HEK293 (cell line): ENCODE results near the gene ZMYND12.

Experiments
- CTCF ChIA-PET: fragments of 350-600 bp; formaldehyde crosslinking; extraction: SDS; loops from one replicate; lab custom pipeline; 2021; ENCODE audit warnings: antibody characterized with exemption; lab: Yijun Ruan, JAX
- POLR2A ChIA-PET: fragments of 300-600 bp; formaldehyde crosslinking; extraction: SDS; loops from one replicate; lab custom pipeline; 2020; ENCODE audit warnings: antibody characterized with exemption, inconsistent platforms; lab: Yijun Ruan, JAX
- H3K27ac ChIP-seq: fragments of 200-500 bp; sonication (Bioruptor generic); 2 replicates; pipeline ENCODE4 v1.5.1; 2014; ENCODE audit warnings: low read depth, low read length, control low read depth, inconsistent platforms; ENCODE audit errors: extremely low read depth
- H3K36me3 ChIP-seq, 2 experiments: fragments of 200-500 bp in 1 of 2; sonication (Bioruptor generic) in 1 of 2; 1 replicate in 1 of 2; 2 replicates in 1 of 2; pipeline ENCODE4 v1.5.1; 2014 to 2017; ENCODE audit warnings: inconsistent platforms in 2 of 2, low read length in 2 of 2; ENCODE audit not compliant: control insufficient read depth in 2 of 2, insufficient read depth in 1 of 2
- H3K4me1 ChIP-seq: fragments of 200-500 bp; sonication (Bioruptor generic); 2 replicates; pipeline ENCODE4 v1.5.1; 2014; ENCODE audit warnings: mild to moderate bottlenecking, low read length, inconsistent platforms; ENCODE audit not compliant: control insufficient read depth, insufficient read depth
- H3K4me3 ChIP-seq: 2 replicates; pipeline ENCODE4 v1.5.1; 2011; ENCODE audit warnings: low read depth, mild to moderate bottlenecking, control low read depth, low read length, moderate library complexity
- H3K9me3 ChIP-seq: fragments of 200-500 bp; sonication (Bioruptor generic); 2 replicates; pipeline ENCODE4 v1.5.1; 2014; ENCODE audit warnings: low read depth, low read length, inconsistent platforms; ENCODE audit not compliant: control insufficient read depth, insufficient read depth
- BCL6B ChIP-seq: fragments of 450-650 bp; formaldehyde crosslinking; IDR thresholded peaks from 2 replicates; pipeline ENCODE4 v1.5.1; 2017; ENCODE audit warnings: missing biosample characterization, missing genetic modification characterization
- FEZF1 ChIP-seq: fragments of 450-650 bp; formaldehyde crosslinking; IDR thresholded peaks from 2 replicates; pipeline ENCODE4 v1.5.1; 2016; ENCODE audit warnings: missing biosample characterization, missing genetic modification characterization
- HOXA7 ChIP-seq: sonication (generic); formaldehyde crosslinking; IDR thresholded peaks from 2 replicates; pipeline ENCODE4 v1.8.1; 2022; ENCODE audit warnings: missing genetic modification reagents, borderline replicate concordance
- SP3 ChIP-seq: fragments of 450-650 bp; formaldehyde crosslinking; IDR thresholded peaks from 2 replicates; pipeline ENCODE4 v1.5.1; 2016; ENCODE audit warnings: missing biosample characterization, missing genetic modification characterization
- TRIM28 ChIP-seq: IDR thresholded peaks from 2 replicates; pipeline ENCODE4 v1.6.1; 2011; ENCODE audit warnings: low read length, control low read depth, borderline replicate concordance
- WT1 ChIP-seq: fragments of 450-650 bp; formaldehyde crosslinking; IDR thresholded peaks from 2 replicates; pipeline ENCODE4 v1.5.1; 2016; ENCODE audit warnings: missing biosample characterization, missing genetic modification characterization
- YY2 ChIP-seq: fragments of 450-650 bp; formaldehyde crosslinking; IDR thresholded peaks from 2 replicates; pipeline ENCODE4 v1.5.1; 2016; ENCODE audit warnings: missing biosample characterization, missing genetic modification characterization
- ZBTB6 ChIP-seq: fragments of 450-650 bp; formaldehyde crosslinking; IDR thresholded peaks from 2 replicates; pipeline ENCODE4 v1.5.1; 2017; ENCODE audit warnings: missing biosample characterization, missing genetic modification characterization
- ZFP41 ChIP-seq: fragments of 450-650 bp; formaldehyde crosslinking; IDR thresholded peaks from 2 replicates; pipeline ENCODE4 v1.5.1; 2016; ENCODE audit warnings: missing biosample characterization, missing genetic modification characterization, borderline replicate concordance
- ZNF10 ChIP-seq: fragments of 450-650 bp; formaldehyde crosslinking; IDR thresholded peaks from 2 replicates; pipeline ENCODE4 v1.5.1; 2017; ENCODE audit warnings: missing biosample characterization, missing genetic modification characterization
- ZNF19 ChIP-seq: fragments of 450-650 bp; formaldehyde crosslinking; IDR thresholded peaks from 2 replicates; pipeline ENCODE4; 2016; ENCODE audit warnings: missing biosample characterization, missing genetic modification characterization, low read depth
- ZNF221 ChIP-seq: fragments of 450-650 bp; formaldehyde crosslinking; IDR thresholded peaks from 2 replicates; pipeline ENCODE4 v1.5.1; 2017; ENCODE audit warnings: missing biosample characterization, missing genetic modification characterization, borderline replicate concordance
- ZNF248 ChIP-seq: fragments of 450-650 bp; formaldehyde crosslinking; IDR thresholded peaks from 2 replicates; pipeline ENCODE4 v1.5.1; 2017; ENCODE audit warnings: missing biosample characterization, missing genetic modification characterization
- ZNF423 ChIP-seq: fragments of 450-650 bp; formaldehyde crosslinking; IDR thresholded peaks from 2 replicates; pipeline ENCODE4 v1.5.1; 2016; ENCODE audit warnings: missing biosample characterization, missing genetic modification characterization
- ZNF501 ChIP-seq: fragments of 450-650 bp; formaldehyde crosslinking; IDR thresholded peaks from 2 replicates; pipeline ENCODE4 v1.5.1; 2016; ENCODE audit warnings: missing biosample characterization, missing genetic modification characterization
- ZNF549 ChIP-seq: fragments of 450-650 bp; IDR thresholded peaks from 2 replicates; pipeline ENCODE4 v1.5.1; 2018; ENCODE audit warnings: missing biosample characterization, missing genetic modification characterization, mild to moderate bottlenecking, inconsistent platforms, moderate library complexity
- ZNF621 ChIP-seq: fragments of 450-650 bp; formaldehyde crosslinking; IDR thresholded peaks from 2 replicates; pipeline ENCODE4 v1.5.1; 2017; ENCODE audit warnings: missing biosample characterization, missing genetic modification characterization
- ZNF658 ChIP-seq: fragments of 450-650 bp; formaldehyde crosslinking; IDR thresholded peaks from 2 replicates; pipeline ENCODE4; 2016; ENCODE audit warnings: missing biosample characterization, missing genetic modification characterization
- ZNF704 ChIP-seq: fragments of 450-650 bp; formaldehyde crosslinking; IDR thresholded peaks from 2 replicates; pipeline ENCODE4 v1.5.1; 2016; ENCODE audit warnings: missing biosample characterization, missing genetic modification characterization
- ZSCAN23 ChIP-seq: fragments of 450-650 bp; formaldehyde crosslinking; IDR thresholded peaks from 2 replicates; pipeline ENCODE4 v1.5.1; 2016; ENCODE audit warnings: missing biosample characterization, missing genetic modification characterization

ZMYND12 gene

GRCh38 chr1:42418516-42418915 lies 37.3 kb downstream of the ZMYND12 start (continued):
- TF ChIP-seq ZBTB6 (tag by site-specific recombination) (no peak), FEZF1 (tag by site-specific recombination) (no peak), ZNF549 (tag by site-specific recombination) (no peak), ZNF221 (tag by site-specific recombination) (no peak), ZNF19 (tag by site-specific recombination) (no peak), ZNF423 (no peak)

- ChIA-PET CTCF (interaction anchor here (1.4 kb wide), 1 partner anchor 244 kb away, joined by 3 read pairs; no protein-coding TSS in a partner anchor), POLR2A (no interaction called here)
- Histone ChIP-seq H3K9me3 (no peaks in the 10 kb centered on the region), H3K27ac (no peak overlapping the region), H3K4me3 (no peak overlapping the region), H3K36me3 (no peaks in the 10 kb centered on the region), H3K4me1 (peaks cover 11% of the 10 kb centered on the region)
- TF ChIP-seq ZNF658 (tag by site-specific recombination) (no peak), HOXA7 (no peak), WT1 (tag by site-specific recombination) (no peak), BCL6B (tag by site-specific recombination) (no peak), YY2 (no peak), ZNF704 (no peak), ZFP41 (tag by site-specific recombination) (no peak), TRIM28 (no peak), ZNF501 (tag by site-specific recombination) (no peak), SP3 (no peak)
These were observed 38.7 kb downstream of the ZMYND12 start for GRCh38 chr1:42417166-42417565.

GRCh38 chr1:42414551-42415496 lies 41.0 kb downstream of the ZMYND12 start:
- POLR2A ChIA-PET, result interaction anchor here (1.1 kb wide), 1 partner anchor 26 kb away, joined by 3 read pairs; no protein-coding TSS in a partner anchor
- CTCF ChIA-PET, result no interaction called here

GRCh38 chr1:42403880-42404400 lies 51.9 kb downstream of the ZMYND12 start:
- TF ChIP-seq ZNF10 (peak; percentile 81), ZSCAN23 (tag by site-specific recombination) (no peak), ZNF621 (tag by site-specific recombination) (no peak)
- ChIA-PET CTCF (interaction anchor here (0.6 kb wide), 1 partner anchor 40 kb away, joined by 3 read pairs; no protein-coding TSS in a partner anchor), POLR2A (no interaction called here)
- Histone ChIP-seq H3K27ac (no peak overlapping the region), H3K9me3 (no peaks in the 10 kb centered on the region), H3K36me3 (no peaks in the 10 kb centered on the region; a peak in 1 of 3 replicates), H3K4me3 (no peak overlapping the region), H3K4me1 (no peaks in the 10 kb centered on the region)

More at GRCh38 chr1:42414551-42415496, 41.0 kb downstream of the ZMYND12 start:
- no peaks in the 10 kb centered on the region for H3K4me1 ChIP-seq
- no peak overlapping the region for H3K4me3 ChIP-seq
- TF ChIP-seq ZNF248 (tag by site-specific recombination), result no peak
- TF ChIP-seq, all 188 proteins: peak for 0
- Histone ChIP-seq H3K27ac (no peak overlapping the region), H3K9me3 (no peaks in the 10 kb centered on the region), H3K36me3 (no peaks in the 10 kb centered on the region; a peak in 1 of 3 replicates)
